ENCODE measurements around the gene PNMT. TPM values are rescaled to one million over a fixed set of nuclear protein-coding genes. Genes with fewer than 3 reads are reported as not detected.

The PNMT gene
- total RNA-seq, 2 donors from 2014 or later = 14.9 to 26.2 TPM

DNA sequence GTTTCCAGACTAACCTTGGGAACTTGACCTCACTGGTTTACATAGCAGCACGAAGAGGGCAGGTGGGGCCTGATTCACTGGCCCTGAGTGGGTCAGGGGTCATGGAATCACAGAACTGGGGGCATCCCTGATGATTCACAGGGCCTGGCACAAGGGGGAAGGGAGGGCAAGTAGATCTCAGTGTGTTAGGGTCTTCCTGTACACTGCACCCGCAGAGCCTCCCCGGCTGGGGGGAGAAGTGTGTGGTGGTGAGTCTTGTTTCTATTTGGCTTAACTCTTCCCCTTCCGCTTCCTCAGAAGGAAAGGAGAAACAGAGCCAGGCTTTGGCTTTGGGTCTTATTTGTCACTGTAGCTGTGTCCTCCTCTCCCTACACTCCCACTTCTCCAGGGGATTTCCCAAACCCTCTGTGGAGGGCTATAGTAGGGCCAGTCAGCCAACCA lies 27.6 kb upstream of the PNMT start:
- TF ChIP-seq, protein P1, sequence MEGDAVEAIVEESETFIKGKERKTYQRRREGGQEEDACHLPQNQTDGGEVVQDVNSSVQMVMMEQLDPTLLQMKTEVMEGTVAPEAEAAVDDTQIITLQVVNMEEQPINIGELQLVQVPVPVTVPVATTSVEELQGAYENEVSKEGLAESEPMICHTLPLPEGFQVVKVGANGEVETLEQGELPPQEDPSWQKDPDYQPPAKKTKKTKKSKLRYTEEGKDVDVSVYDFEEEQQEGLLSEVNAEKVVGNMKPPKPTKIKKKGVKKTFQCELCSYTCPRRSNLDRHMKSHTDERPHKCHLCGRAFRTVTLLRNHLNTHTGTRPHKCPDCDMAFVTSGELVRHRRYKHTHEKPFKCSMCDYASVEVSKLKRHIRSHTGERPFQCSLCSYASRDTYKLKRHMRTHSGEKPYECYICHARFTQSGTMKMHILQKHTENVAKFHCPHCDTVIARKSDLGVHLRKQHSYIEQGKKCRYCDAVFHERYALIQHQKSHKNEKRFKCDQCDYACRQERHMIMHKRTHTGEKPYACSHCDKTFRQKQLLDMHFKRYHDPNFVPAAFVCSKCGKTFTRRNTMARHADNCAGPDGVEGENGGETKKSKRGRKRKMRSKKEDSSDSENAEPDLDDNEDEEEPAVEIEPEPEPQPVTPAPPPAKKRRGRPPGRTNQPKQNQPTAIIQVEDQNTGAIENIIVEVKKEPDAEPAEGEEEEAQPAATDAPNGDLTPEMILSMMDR (IDR thresholded peaks at IDR 0.05) = no peak
- DNase-seq (ENCODE audit: low spot score) = no peak
- peaks cover 0 to 75% of the 10 kb centered on the region in 2 donors for H3K4me1 ChIP-seq

DNA sequence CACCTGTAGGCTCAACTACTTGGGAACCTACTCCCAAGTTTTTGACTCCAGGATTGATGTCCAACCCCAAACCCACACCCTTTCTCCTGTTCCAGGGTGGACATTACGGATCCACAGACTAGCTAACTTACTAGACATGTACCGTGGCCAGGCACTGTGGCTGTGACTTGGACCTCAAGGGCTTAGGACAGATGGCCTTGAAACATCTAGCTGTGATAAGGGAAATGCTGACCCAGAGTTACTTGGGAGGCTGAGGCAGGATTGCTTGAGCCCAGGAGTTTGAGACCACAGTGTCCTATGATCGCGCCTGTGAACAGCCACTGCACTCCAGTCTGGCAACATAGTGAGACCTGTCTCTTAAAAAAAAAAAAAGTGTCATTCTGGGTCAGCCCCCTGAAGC lies 27.2 kb upstream of the PNMT start:
- H3K27ac ChIP-seq = no peak overlapping the region
- TF ChIP-seq, protein P1 (IDR thresholded peaks at IDR 0.05) = no peak
- H3K4me3 ChIP-seq = no peak overlapping the region
- no peaks in the 10 kb centered on the region for H3K36me3 ChIP-seq
- H3K27me3 ChIP-seq = no peaks in the 10 kb centered on the region
- peaks cover 0 to 73% of the 10 kb centered on the region in 2 donors for H3K4me1 ChIP-seq
- no peaks in the 10 kb centered on the region for H3K9me3 ChIP-seq
- no peak for DNase-seq (ENCODE audit: low spot score)

More for the DNA sequence above, 27.6 kb upstream of the PNMT start:
- H3K36me3 ChIP-seq = no peaks in the 10 kb centered on the region
- no peak overlapping the region for H3K27ac ChIP-seq
- no peak overlapping the region for H3K4me3 ChIP-seq
- no peaks in the 10 kb centered on the region for H3K27me3 ChIP-seq
- H3K9me3 ChIP-seq = no peaks in the 10 kb centered on the region

DNA sequence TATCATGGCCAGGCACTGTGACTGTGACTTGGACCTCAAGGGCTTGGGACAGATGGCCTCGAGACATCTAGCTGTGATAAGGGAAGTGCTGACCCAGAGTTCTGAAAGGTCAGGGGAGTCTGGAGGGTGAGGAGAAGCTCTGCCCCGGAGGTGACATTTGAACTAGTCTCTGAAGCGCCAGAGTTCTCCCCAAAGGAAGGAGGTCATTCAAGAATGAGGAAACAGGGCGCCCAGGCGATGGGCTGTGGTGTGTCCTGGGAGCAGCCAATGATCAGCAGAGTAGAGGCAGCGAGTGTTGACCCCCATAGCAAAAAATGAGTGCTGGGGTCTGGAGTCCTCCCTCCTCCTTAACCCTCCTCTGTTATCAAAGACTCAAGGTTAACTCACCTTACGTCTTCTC lies 26.4 kb upstream of the PNMT start:
- H3K4me1 ChIP-seq = peaks cover 0 to 67% of the 10 kb centered on the region in 2 donors
- no peaks in the 10 kb centered on the region for H3K27me3 ChIP-seq
- no peaks in the 10 kb centered on the region for H3K36me3 ChIP-seq
- no peaks in the 10 kb centered on the region for H3K9me3 ChIP-seq
- H3K4me3 ChIP-seq = no peak overlapping the region
- no peak for DNase-seq (ENCODE audit: low spot score)
- no peak overlapping the region for H3K27ac ChIP-seq
- TF ChIP-seq, protein P1 (IDR thresholded peaks at IDR 0.05) = no peak

DNA sequence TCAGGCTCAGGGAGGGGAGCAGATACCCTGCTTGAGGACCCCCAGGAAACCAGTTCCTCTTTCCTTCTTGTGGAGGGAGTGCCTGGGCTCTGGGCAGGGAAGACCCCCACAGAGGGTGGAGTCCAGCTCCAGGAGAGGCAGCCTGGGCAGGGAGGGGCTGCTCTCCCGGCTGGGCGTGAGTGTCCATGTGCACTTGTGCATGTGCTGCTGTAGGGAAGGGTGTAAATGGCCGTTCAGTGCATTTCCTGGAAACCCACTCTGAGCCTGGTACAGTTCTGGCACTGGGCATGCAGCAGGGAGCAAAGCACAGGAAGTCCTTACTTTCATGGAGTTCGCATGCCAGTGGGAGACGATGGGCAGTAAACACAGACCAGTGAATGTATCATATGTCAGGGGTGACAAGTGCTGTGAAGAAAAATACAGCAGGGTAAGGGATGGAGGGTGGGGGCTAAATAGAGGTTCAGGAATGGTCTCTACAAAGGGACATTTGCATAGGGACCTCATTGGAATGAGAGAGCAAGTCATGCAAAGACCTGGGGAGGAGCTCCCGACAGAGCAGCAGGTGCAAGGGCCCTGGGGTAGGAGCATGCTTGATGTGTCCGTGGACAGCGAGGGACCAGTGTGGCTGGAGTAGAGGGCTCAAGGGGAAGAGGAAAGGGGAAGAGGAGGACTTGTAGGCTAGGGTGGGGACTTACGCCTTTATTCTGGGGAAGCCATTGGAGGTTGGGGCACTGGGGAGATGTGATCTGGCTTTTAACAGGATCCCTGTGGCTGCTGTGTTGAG lies 25.8 kb upstream of the PNMT start:
- TF ChIP-seq, protein P1 (IDR thresholded peaks at IDR 0.05) = no peak
- Histone ChIP-seq H3K9me3 (no peaks in the 10 kb centered on the region), H3K27ac (no peak overlapping the region), H3K36me3 (no peaks in the 10 kb centered on the region), H3K4me1 (peaks cover 0 to 69% of the 10 kb centered on the region in 2 donors), H3K4me3 (no peak overlapping the region), H3K27me3 (no peaks in the 10 kb centered on the region)
- DNase-seq (ENCODE audit: low spot score) = no peak

DNA sequence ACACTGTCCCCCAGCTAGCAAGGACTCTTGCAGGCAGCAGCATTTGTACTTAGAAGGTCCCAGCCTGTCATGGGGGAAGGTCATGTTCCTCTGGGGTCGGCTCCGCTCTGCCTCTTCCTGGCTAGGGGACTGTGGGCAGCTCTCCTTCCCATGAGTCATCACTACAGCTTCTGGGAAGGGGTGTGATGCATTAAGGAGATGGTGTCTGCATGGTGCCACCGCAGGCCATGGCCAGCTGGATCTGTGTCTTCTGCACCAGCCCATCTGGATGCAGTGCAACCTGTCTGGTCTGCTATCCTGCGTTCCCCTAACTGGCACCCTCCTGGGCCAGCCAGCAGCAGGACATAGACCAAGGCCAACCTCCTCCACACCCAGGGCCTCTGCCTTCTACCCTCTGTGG lies 25.0 kb upstream of the PNMT start:
- TF ChIP-seq, protein P1 (IDR thresholded peaks at IDR 0.05) = no peak
- no peak for DNase-seq (ENCODE audit: low spot score)
- H3K4me1 ChIP-seq = peaks cover 0 to 64% of the 10 kb centered on the region in 2 donors
- no peaks in the 10 kb centered on the region for H3K9me3 ChIP-seq
- H3K4me3 ChIP-seq = no peak overlapping the region
- H3K27me3 ChIP-seq = no peaks in the 10 kb centered on the region
- no peaks in the 10 kb centered on the region for H3K36me3 ChIP-seq
- no peak overlapping the region for H3K27ac ChIP-seq

All from right atrium auricular region (tissue), 2 donors.